Measurements from ENCODE around the gene ZNF451.
"Not testable (repeated sequence)": the region's sequence is repeated elsewhere in the genome, so short reads cannot be mapped to it uniquely, and the experiment has no call there.

Gene ZNF451, protein sequence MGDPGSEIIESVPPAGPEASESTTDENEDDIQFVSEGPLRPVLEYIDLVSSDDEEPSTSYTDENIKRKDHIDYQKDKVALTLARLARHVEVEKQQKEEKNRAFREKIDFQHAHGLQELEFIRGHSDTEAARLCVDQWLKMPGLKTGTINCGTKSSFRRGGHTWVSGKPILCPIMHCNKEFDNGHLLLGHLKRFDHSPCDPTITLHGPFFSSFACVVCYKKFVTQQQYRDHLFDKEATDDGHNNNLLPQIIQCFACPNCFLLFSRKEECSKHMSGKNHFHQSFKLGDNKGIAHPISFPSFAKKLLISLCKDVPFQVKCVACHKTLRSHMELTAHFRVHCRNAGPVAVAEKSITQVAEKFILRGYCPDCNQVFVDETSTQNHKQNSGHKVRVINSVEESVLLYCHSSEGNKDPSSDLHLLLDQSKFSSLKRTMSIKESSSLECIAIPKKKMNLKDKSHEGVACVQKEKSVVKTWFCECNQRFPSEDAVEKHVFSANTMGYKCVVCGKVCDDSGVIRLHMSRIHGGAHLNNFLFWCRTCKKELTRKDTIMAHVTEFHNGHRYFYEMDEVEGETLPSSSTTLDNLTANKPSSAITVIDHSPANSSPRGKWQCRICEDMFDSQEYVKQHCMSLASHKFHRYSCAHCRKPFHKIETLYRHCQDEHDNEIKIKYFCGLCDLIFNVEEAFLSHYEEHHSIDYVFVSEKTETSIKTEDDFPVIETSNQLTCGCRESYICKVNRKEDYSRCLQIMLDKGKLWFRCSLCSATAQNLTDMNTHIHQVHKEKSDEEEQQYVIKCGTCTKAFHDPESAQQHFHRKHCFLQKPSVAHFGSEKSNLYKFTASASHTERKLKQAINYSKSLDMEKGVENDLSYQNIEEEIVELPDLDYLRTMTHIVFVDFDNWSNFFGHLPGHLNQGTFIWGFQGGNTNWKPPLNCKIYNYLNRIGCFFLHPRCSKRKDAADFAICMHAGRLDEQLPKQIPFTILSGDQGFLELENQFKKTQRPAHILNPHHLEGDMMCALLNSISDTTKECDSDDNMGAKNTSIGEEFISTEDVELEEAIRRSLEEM

DNA sequence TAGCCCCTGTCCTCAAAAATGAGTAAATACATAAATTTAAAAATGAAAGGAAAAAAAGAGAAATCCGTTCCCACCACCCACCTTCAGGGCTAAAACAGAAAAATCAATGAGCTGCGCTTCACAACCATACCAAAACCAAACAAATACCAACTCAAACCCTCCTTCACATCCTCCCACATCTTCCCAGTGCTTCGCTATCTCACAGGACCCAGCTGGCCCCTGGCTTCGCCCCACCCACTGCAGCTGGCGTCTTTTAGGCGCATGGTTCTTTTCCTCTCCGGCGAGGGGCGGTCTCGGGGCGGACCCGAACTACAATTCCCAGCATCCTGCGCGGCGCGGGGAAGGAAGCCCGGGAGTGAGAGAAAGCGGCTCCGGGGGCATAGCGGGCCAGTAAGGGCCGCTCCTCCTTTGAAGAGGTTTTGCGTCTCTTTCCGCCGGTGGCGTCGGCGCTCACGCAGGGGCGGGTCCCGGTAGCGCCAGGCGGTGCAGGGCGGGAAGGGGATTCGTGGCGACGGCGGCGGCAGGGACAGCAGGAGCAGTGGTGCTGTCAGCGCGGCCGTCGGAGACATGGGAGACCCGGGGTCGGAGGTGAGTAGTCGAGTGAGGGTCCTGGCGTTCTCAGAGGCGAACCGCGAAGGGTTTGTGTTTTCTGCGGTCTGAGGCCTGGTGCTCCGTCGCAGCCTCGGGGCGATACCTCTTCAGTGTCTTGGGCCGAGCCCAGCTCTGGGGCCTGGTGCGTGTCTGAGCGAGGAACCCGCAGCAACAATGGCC is at the start of gene ZNF451:
TSS of gene ZNF451 (plus strand) at position 502 of the 771 bp plus-strand sequence. CDS start at position 568, 66 bp downstream.
- peak; percentile 97 for DNase-seq

- not testable (repeated sequence) for DNase-seq
Measured at GRCh38 chr6:57044061-57044460, 45.9 kb upstream of the ZNF451 start.

GRCh38 chr6:57044568-57044967 is 45.4 kb upstream of the ZNF451 start:
- DNase-seq, result no peak

DNA sequence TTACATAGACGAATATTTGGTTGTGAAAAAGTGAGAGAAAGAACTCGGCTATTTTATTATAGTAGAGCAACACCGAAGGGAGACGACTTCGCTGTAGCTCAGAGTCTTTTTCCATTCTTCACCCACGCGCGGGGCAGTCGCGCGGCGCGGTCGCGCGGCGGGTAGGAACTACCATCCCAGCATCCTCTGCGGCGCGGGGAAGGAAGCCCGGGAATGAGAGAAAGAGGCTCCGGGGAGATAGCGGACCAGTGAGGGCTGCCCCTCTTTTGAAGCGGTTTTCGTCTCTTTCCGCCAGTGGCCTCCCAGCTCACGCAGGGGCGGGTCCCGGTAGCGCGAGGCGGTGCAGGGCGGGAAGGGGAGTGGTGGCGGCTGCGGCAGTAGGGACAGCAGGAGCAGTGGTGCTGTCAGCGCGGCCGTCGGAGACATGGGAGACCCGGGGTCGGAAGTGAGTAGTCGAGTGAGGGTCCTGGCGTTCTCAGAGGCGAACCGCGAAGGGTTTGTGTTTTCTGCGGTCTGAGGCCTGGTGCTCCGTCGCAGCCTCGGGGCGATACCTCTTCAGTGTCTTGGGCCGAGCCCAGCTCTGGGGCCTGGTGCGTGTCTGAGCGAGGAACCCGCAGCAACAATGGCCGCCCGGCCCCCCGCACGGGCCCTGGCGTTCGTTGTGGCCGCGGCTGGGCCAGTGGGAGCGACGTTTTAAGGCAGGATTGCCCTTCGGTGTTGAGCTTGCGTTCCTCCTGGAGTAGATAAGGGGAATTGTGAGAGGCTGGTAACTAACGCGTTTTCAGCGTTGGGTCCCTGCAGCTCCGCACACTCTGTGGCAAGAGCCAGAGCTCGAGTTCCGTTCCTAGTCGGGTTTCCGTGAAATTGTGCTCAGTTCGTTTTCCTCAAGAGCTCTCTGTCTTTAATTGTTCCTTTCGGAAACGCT is 43.4 kb upstream of the ZNF451 start, which contains the start of gene KIAA1586:
TSS of gene KIAA1586 (plus strand) at position 362 of the 925 bp plus-strand sequence. CDS start at position 425, 63 bp downstream.
- DNase-seq, result peak; percentile 85

GRCh38 chr6:57047257-57047585 is 42.8 kb upstream of the ZNF451 start:
- not testable (repeated sequence) for DNase-seq

DNA sequence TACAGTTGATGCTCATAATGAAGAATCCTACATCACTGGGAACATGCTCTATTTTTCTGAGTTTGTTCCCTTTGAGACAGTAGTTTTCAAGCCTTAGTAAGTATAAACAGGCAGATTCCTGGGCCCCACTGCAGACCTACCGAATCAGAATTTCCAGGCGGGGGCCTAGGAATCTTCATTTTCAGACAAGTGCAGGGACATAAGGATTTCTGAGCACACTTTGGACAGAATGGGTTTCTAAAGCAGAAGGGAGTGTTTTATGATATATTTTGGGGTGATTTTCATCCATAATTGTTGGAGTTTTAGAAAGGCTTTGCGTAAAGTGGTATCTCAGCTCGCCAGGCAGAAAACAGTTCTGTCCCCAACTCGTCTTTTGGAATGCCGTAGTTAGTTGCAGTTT is 42.1 kb upstream of the ZNF451 start:
- DNase-seq, result not testable (repeated sequence)

DNA sequence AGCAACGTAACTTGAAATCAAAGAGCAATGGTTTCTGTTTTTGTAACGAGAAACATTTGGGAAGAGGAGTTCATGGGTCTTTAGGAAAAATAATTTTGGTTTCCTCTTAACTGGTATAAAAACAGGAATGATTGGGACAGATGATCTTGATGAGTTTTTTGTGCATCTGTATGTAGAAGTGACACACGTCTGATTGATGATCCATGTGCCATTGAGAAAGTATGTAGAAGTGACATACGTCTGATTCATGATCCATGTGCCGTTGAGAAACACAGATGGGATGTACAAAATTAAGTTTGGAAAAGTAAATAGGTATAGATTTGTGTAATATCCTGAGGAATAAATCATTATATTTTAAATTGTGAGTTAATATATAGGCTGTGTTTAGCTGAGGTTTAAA is 41.4 kb upstream of the ZNF451 start:
- no peak for DNase-seq

DNA sequence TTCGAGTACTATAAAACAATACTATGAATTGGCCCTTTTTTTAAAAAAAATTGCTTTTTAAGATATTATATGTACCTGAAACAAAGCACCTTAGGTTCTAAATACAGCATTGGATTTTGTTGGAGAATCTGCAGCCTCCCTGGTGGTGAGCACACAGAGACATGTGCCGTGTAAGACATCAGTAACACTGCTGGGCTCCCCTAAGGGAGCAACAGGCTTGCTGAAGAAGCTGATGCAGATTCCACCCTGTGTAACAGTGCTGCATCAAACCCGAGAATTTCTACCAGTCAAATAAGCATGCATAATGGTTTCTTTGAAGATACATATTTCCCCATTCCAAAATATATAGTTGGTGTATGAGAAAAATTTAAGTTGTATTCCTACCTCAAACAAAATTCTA is 26.1 kb upstream of the ZNF451 start:
- DNase-seq, result no peak

GRCh38 chr6:57064809-57065208 is 25.2 kb upstream of the ZNF451 start:
- DNase-seq, result no peak

- no peak for DNase-seq
Measured at GRCh38 chr6:57068061-57068460, 21.9 kb upstream of the ZNF451 start.

DNA sequence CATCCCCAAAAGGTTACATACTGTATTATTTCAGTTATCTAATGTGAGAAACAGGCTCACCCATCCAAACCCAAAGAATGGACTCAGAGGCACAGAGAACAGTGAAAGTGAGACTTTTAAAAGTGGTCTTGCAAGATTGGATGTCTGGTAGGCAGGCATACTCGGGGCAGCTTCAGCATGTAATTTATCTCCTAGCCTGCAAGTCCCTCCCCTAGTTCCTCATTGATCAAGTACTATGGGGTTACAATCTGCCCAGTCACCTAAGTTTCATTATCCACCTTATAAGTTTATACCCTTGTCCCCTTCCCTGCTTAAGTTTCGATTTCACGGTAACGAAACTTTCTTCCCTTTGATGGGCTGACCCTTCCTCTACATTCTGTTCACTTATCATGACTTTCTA is 20.8 kb upstream of the ZNF451 start:
- no peak for DNase-seq

- DNase-seq, result no peak
Measured at GRCh38 chr6:57069920-57070331, 20.1 kb upstream of the ZNF451 start.

- DNase-seq, result no peak
Measured at GRCh38 chr6:57072108-57072507, 17.9 kb upstream of the ZNF451 start.

DNA sequence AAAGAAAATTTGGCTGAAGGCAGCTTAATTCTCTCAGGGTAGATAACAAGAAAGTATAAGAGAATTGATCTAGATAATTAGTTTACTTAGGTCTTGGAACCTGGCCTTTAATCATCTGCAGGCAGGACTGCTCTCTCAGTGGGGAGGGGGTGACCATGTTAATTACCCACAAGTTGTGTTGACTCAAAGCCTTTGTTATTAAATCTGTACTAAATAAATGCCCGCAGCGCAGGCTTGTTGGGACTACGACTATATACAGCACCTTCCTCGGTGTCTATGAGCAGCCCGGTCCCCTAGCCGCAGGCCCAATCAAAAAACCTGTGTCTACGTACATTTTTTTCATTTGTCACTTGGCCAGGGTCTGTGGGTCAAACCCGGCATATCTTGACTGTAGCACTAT is 15.6 kb upstream of the ZNF451 start:
- DNase-seq, result no peak

GRCh38 chr6:57075092-57075491 is 14.9 kb upstream of the ZNF451 start:
- DNase-seq, result no peak

- no peak for DNase-seq
Measured at GRCh38 chr6:57078531-57079207, 11.3 kb upstream of the ZNF451 start.

GRCh38 chr6:57085471-57085870 is 4.5 kb upstream of the ZNF451 start:
- no peak for DNase-seq

DNA sequence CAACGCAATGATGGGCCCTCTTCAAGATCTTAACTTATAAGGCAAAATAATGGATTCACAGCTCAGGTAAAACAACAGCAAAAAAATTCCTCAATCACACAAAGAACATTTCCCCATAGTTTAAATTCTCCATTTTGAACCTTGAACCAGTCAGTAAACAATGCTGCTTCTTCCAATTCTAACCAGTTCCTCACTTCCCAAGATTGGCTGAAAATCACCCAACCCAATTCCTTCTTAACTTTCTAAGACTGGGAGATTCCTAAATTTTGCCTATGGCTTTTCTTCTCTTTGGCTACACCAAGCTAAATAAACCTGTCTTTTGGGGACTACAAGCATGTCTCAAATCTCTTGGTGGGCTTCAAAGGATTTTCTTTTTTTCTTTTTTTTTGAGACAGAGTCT is 3.1 kb upstream of the ZNF451 start:
- no peak for DNase-seq

GRCh38 chr6:57087916-57088315 is 2.1 kb upstream of the ZNF451 start:
- no peak for DNase-seq

- no peak for DNase-seq
Measured at GRCh38 chr6:57089265-57089664, 723 bp upstream of the ZNF451 start.

Measured in stimulated activated CD4-positive, alpha-beta T cell treated with anti-CD3 and anti-CD28 coated beads, Interleukin-1b, Interleukin-23, amount 100 ng/mL, for 48 hours (primary cell).